Fibroblast of skin of right quadriceps (primary cell): ENCODE data around the gene RBM23.
A peak's percentile ranks its signal among the peaks of the same experiment; 100 is the strongest.
"Not testable (repeated sequence)": the region's sequence is repeated elsewhere in the genome, so short reads cannot be mapped to it uniquely, and the experiment has no call there.

ENCODE experiments used
- DNase-seq: peaks from one replicate; pipeline ENCODE4 v3.0.0-alpha.2; 2013

Gene RBM23

GRCh38 chr14:22915886-22916521 is 2.9 kb downstream of the RBM23 start:
- peak; percentile 19 for DNase-seq

- DNase-seq: not testable (repeated sequence)
These were observed 4.1 kb downstream of the RBM23 start for GRCh38 chr14:22914836-22915235.

- no peak for DNase-seq
These were observed 8.0 kb downstream of the RBM23 start for GRCh38 chr14:22910916-22911315.

- DNase-seq: no peak
These were observed 10.3 kb downstream of the RBM23 start for GRCh38 chr14:22908601-22909000.

GRCh38 chr14:22907429-22907828 is 11.5 kb downstream of the RBM23 start:
- no peak for DNase-seq

GRCh38 chr14:22906073-22906472 is 12.9 kb downstream of the RBM23 start:
- no peak for DNase-seq

GRCh38 chr14:22905627-22906026 is 13.3 kb downstream of the RBM23 start:
- no peak for DNase-seq

GRCh38 chr14:22903742-22904087 is 15.2 kb downstream of the RBM23 start:
- no peak for DNase-seq

GRCh38 chr14:22901799-22902198 is 17.1 kb downstream of the RBM23 start:
- no peak for DNase-seq

- DNase-seq: peak; percentile 74
These were observed 18.7 kb downstream of the RBM23 start for GRCh38 chr14:22900081-22900799.

GRCh38 chr14:22898302-22899090 is 20.5 kb downstream of the RBM23 start:
- peak; percentile 88 for DNase-seq

- no peak for DNase-seq
These were observed 21.6 kb downstream of the RBM23 start for GRCh38 chr14:22897357-22897756.

GRCh38 chr14:22896760-22897159 is 22.2 kb downstream of the RBM23 start:
- DNase-seq: no peak

- no peak for DNase-seq
These were observed 22.6 kb downstream of the RBM23 start for GRCh38 chr14:22896356-22896755.

- DNase-seq: no peak
These were observed 23.5 kb downstream of the RBM23 start for GRCh38 chr14:22895402-22895801.

- no peak for DNase-seq
These were observed 25.2 kb downstream of the RBM23 start for GRCh38 chr14:22893706-22894105.

GRCh38 chr14:22892488-22892887 is 26.5 kb downstream of the RBM23 start:
- no peak for DNase-seq

GRCh38 chr14:22890416-22890815 is 28.5 kb downstream of the RBM23 start:
- DNase-seq: no peak

GRCh38 chr14:22888662-22889061 is 30.3 kb downstream of the RBM23 start:
- DNase-seq: no peak

- no peak for DNase-seq
These were observed 31.0 kb downstream of the RBM23 start for GRCh38 chr14:22887990-22888378.

- peak; percentile 61 for DNase-seq
These were observed 31.5 kb downstream of the RBM23 start for GRCh38 chr14:22887260-22887989.

GRCh38 chr14:22886500-22887259 is 32.3 kb downstream of the RBM23 start:
- DNase-seq: peak; percentile 47

- no peak for DNase-seq
These were observed 33.0 kb downstream of the RBM23 start for GRCh38 chr14:22885975-22886374.
